ENCODE measurements around the gene SAV1. TPM values are rescaled to one million over a fixed set of nuclear protein-coding genes. Genes with fewer than 3 reads are reported as not detected.

SAV1 gene
- total and polyA plus RNA-seq, 5 donors = 20.3 to 31.2 (median 28.7) TPM

GRCh38 chr14:50624447-50624846 is 43.7 kb downstream of the SAV1 start:
- DNase-seq (no peak), ATAC-seq (no peak)
- no peaks in the 10 kb centered on the region for H3K27me3 ChIP-seq (ENCODE audit: control insufficient read depth, insufficient read depth)
- no peak overlapping the region for H3K27ac ChIP-seq (ENCODE audit: low read length)
- H3K9me3 ChIP-seq (ENCODE audit: control insufficient read depth, low read length) = no peaks in the 10 kb centered on the region
- intact Hi-C loops (cut with DNase I) = no loop called here
- H3K4me1 ChIP-seq (ENCODE audit: control insufficient read depth, insufficient read depth, low read length) = no peaks in the 10 kb centered on the region
- no peak overlapping the region for H3K4me3 ChIP-seq (ENCODE audit: low read length)
- WGBS = 99% methylated on average over 1 of the region's 1 CpG

GRCh38 chr14:50622978-50623377 is 45.1 kb downstream of the SAV1 start:
- H3K4me1 ChIP-seq (ENCODE audit: control insufficient read depth, insufficient read depth, low read length) = no peaks in the 10 kb centered on the region
- no peak overlapping the region for H3K4me3 ChIP-seq (ENCODE audit: low read length)
- WGBS = 76% methylated on average over 1 of the region's 1 CpG
- ATAC-seq (no peak), DNase-seq (no peak)
- intact Hi-C loops (cut with DNase I) = no loop called here
- H3K9me3 ChIP-seq (ENCODE audit: control insufficient read depth, low read length) = no peaks in the 10 kb centered on the region
- H3K27ac ChIP-seq (ENCODE audit: low read length) = no peak overlapping the region
- H3K27me3 ChIP-seq (ENCODE audit: control insufficient read depth, insufficient read depth) = no peaks in the 10 kb centered on the region

GRCh38 chr14:50620341-50620740 is 47.8 kb downstream of the SAV1 start:
- no peak for ATAC-seq
- WGBS = 69% methylated on average over 4 of the region's 4 CpGs
- intact Hi-C loops (cut with DNase I) = no loop called here

GRCh38 chr14:50619569-50620141 is 48.5 kb downstream of the SAV1 start:
- 69% methylated on average over 5 of the region's 5 CpGs for WGBS
- intact Hi-C loops (cut with DNase I) = loop anchor here in 2 of 4 donors (10.0 kb wide), 2 partner anchors 95 to 235 kb away; no protein-coding TSS in a partner anchor
- Histone ChIP-seq H3K4me3 (ENCODE audit: low read length) (no peak overlapping the region), H3K27me3 (ENCODE audit: control insufficient read depth, insufficient read depth) (no peaks in the 10 kb centered on the region), H3K4me1 (ENCODE audit: control insufficient read depth, insufficient read depth, low read length) (no peaks in the 10 kb centered on the region), H3K27ac (ENCODE audit: low read length) (no peak overlapping the region), H3K9me3 (ENCODE audit: control insufficient read depth, low read length) (no peaks in the 10 kb centered on the region)
- DNase-seq = no peak
- peak; percentile 34 to 45 for ATAC-seq

More at GRCh38 chr14:50620341-50620740, 47.8 kb downstream of the SAV1 start:
- Histone ChIP-seq H3K4me1 (ENCODE audit: control insufficient read depth, insufficient read depth, low read length) (no peaks in the 10 kb centered on the region), H3K4me3 (ENCODE audit: low read length) (no peak overlapping the region), H3K9me3 (ENCODE audit: control insufficient read depth, low read length) (no peaks in the 10 kb centered on the region), H3K27ac (ENCODE audit: low read length) (no peak overlapping the region), H3K27me3 (ENCODE audit: control insufficient read depth, insufficient read depth) (no peaks in the 10 kb centered on the region)
- DNase-seq = no peak

GRCh38 chr14:50616275-50616674 is 51.8 kb downstream of the SAV1 start:
- no peak for DNase-seq
- 96% methylated on average over 2 of the region's 2 CpGs for WGBS
- intact Hi-C loops (cut with DNase I) = loop anchor here in 2 of 4 donors (10.0 kb wide), 2 partner anchors 99 to 239 kb away; no protein-coding TSS in a partner anchor
- H3K27me3 ChIP-seq (ENCODE audit: control insufficient read depth, insufficient read depth) = no peaks in the 10 kb centered on the region
- no peaks in the 10 kb centered on the region for H3K4me1 ChIP-seq (ENCODE audit: control insufficient read depth, insufficient read depth, low read length)
- no peak overlapping the region for H3K27ac ChIP-seq (ENCODE audit: low read length)
- H3K4me3 ChIP-seq (ENCODE audit: low read length) = no peak overlapping the region
- H3K9me3 ChIP-seq (ENCODE audit: control insufficient read depth, low read length) = no peaks in the 10 kb centered on the region
- ATAC-seq = no peak

GRCh38 chr14:50615552-50615951 is 52.6 kb downstream of the SAV1 start:
- ATAC-seq (no peak), DNase-seq (no peak)
- H3K27ac ChIP-seq (ENCODE audit: low read length) = no peak overlapping the region
- 91% methylated on average over 2 of the region's 2 CpGs for WGBS
- no peaks in the 10 kb centered on the region for H3K27me3 ChIP-seq (ENCODE audit: control insufficient read depth, insufficient read depth)
- H3K4me3 ChIP-seq (ENCODE audit: low read length) = no peak overlapping the region
- no peaks in the 10 kb centered on the region for H3K4me1 ChIP-seq (ENCODE audit: control insufficient read depth, insufficient read depth, low read length)
- no peaks in the 10 kb centered on the region for H3K9me3 ChIP-seq (ENCODE audit: control insufficient read depth, low read length)
- intact Hi-C loops (cut with DNase I) = loop anchor here in 2 of 4 donors (10.0 kb wide), 2 partner anchors 99 to 239 kb away; no protein-coding TSS in a partner anchor

- no peak overlapping the region for H3K4me3 ChIP-seq (ENCODE audit: low read length)
- intact Hi-C loops (cut with DNase I) = loop anchor here in 2 of 4 donors (10.0 kb wide), 2 partner anchors 100 to 240 kb away; no protein-coding TSS in a partner anchor
- H3K27ac ChIP-seq (ENCODE audit: low read length) = no peak overlapping the region
- no peaks in the 10 kb centered on the region for H3K9me3 ChIP-seq (ENCODE audit: control insufficient read depth, low read length)
- H3K27me3 ChIP-seq (ENCODE audit: control insufficient read depth, insufficient read depth) = no peaks in the 10 kb centered on the region
- no peaks in the 10 kb centered on the region for H3K4me1 ChIP-seq (ENCODE audit: control insufficient read depth, insufficient read depth, low read length)
- 57% methylated on average over 4 of the region's 4 CpGs for WGBS
- DNase-seq (no peak), ATAC-seq (no peak)
These were observed 53.0 kb downstream of the SAV1 start for GRCh38 chr14:50615056-50615455.

GRCh38 chr14:50612806-50613205 is 55.3 kb downstream of the SAV1 start:
- H3K9me3 ChIP-seq (ENCODE audit: control insufficient read depth, low read length) = no peaks in the 10 kb centered on the region
- no peaks in the 10 kb centered on the region for H3K27me3 ChIP-seq (ENCODE audit: control insufficient read depth, insufficient read depth)
- H3K4me3 ChIP-seq (ENCODE audit: low read length) = no peak overlapping the region
- no peaks in the 10 kb centered on the region for H3K4me1 ChIP-seq (ENCODE audit: control insufficient read depth, insufficient read depth, low read length)
- intact Hi-C loops (cut with DNase I) = loop anchor here in 2 of 4 donors (10.0 kb wide), 2 partner anchors 102 to 242 kb away; no protein-coding TSS in a partner anchor
- no peak for ATAC-seq
- no peak for DNase-seq
- WGBS = 91% methylated on average over 3 of the region's 3 CpGs
- no peak overlapping the region for H3K27ac ChIP-seq (ENCODE audit: low read length)

GRCh38 chr14:50610465-50610864 is 57.6 kb downstream of the SAV1 start:
- no peak overlapping the region for H3K27ac ChIP-seq (ENCODE audit: low read length)
- no peaks in the 10 kb centered on the region for H3K9me3 ChIP-seq (ENCODE audit: control insufficient read depth, low read length)
- intact Hi-C loops (cut with DNase I) = loop anchor here in 2 of 4 donors (10.0 kb wide), 2 partner anchors 104 to 244 kb away; no protein-coding TSS in a partner anchor
- no peaks in the 10 kb centered on the region for H3K4me1 ChIP-seq (ENCODE audit: control insufficient read depth, insufficient read depth, low read length)
- no peak for ATAC-seq
- WGBS = 91% methylated on average over 1 of the region's 1 CpG
- DNase-seq = no peak
- no peak overlapping the region for H3K4me3 ChIP-seq (ENCODE audit: low read length)
- no peaks in the 10 kb centered on the region for H3K27me3 ChIP-seq (ENCODE audit: control insufficient read depth, insufficient read depth)

GRCh38 chr14:50608302-50608851 is 59.7 kb downstream of the SAV1 start:
- WGBS = 59% methylated on average over 1 of the region's 1 CpG
- Histone ChIP-seq H3K4me1 (ENCODE audit: control insufficient read depth, insufficient read depth, low read length) (no peaks in the 10 kb centered on the region), H3K9me3 (ENCODE audit: control insufficient read depth, low read length) (no peaks in the 10 kb centered on the region), H3K27me3 (ENCODE audit: control insufficient read depth, insufficient read depth) (no peaks in the 10 kb centered on the region), H3K27ac (ENCODE audit: low read length) (no peak overlapping the region), H3K4me3 (ENCODE audit: low read length) (no peak overlapping the region)
- no peak for DNase-seq
- no peak for ATAC-seq
- intact Hi-C loops (cut with DNase I) = loop anchor here in 2 of 4 donors (10.0 kb wide), 3 partner anchors 106 to 256 kb away; no protein-coding TSS in a partner anchor

GRCh38 chr14:50607761-50608160 is 60.3 kb downstream of the SAV1 start:
- no peaks in the 10 kb centered on the region for H3K9me3 ChIP-seq (ENCODE audit: control insufficient read depth, low read length)
- no peak overlapping the region for H3K27ac ChIP-seq (ENCODE audit: low read length)
- no peak for ATAC-seq
- DNase-seq = no peak
- H3K27me3 ChIP-seq (ENCODE audit: control insufficient read depth, insufficient read depth) = no peaks in the 10 kb centered on the region
- intact Hi-C loops (cut with DNase I) = loop anchor here in 2 of 4 donors (10.0 kb wide), 3 partner anchors 107 to 257 kb away; no protein-coding TSS in a partner anchor
- no peak overlapping the region for H3K4me3 ChIP-seq (ENCODE audit: low read length)
- H3K4me1 ChIP-seq (ENCODE audit: control insufficient read depth, insufficient read depth, low read length) = no peaks in the 10 kb centered on the region
- 81% methylated on average over 1 of the region's 1 CpG for WGBS

All from right cardiac atrium (tissue), 5 donors.